Endodermal cell (in vitro differentiated cells): ENCODE measurements around the gene PDZRN4. TPM values are rescaled to one million over a fixed set of nuclear protein-coding genes. Genes with fewer than 3 reads are reported as not detected.

Experiments used
- DNase-seq: peaks from one replicate; pipeline ENCODE4 v3.0.0-alpha.2; 2017
- H3K27ac ChIP-seq: 2 replicates; pipeline ENCODE4 v1.5.1; 2013; ENCODE audit warnings: mild to moderate bottlenecking, low read depth, low read length, moderate library complexity
- H3K27me3 ChIP-seq: 2 replicates; pipeline ENCODE4 v1.6.1; 2013; ENCODE audit warnings: mild to moderate bottlenecking, low read length, moderate library complexity; ENCODE audit not compliant: insufficient read depth, control insufficient read depth, poor library complexity, severe bottlenecking
- H3K36me3 ChIP-seq: 2 replicates; pipeline ENCODE4 v1.7.0; 2013; ENCODE audit warnings: mild to moderate bottlenecking, low read length, moderate library complexity; ENCODE audit not compliant: control insufficient read depth, insufficient read depth
- H3K4me1 ChIP-seq: one replicate; pipeline ENCODE4 v1.7.0; 2013; ENCODE audit warnings: low read length; ENCODE audit not compliant: control insufficient read depth, insufficient read depth
- H3K4me3 ChIP-seq: 2 replicates; pipeline ENCODE4 v1.5.1; 2013; ENCODE audit warnings: mild to moderate bottlenecking, low read length, moderate library complexity
- H3K9ac ChIP-seq: 2 replicates; pipeline ENCODE4 v1.6.1; 2013; ENCODE audit warnings: mild to moderate bottlenecking, low read length, moderate library complexity; ENCODE audit not compliant: poor library complexity, severe bottlenecking; ENCODE audit errors: extremely low read depth
- H3K9me3 ChIP-seq: 2 replicates; pipeline ENCODE4 v1.6.1; 2013; ENCODE audit warnings: mild to moderate bottlenecking, low read length, moderate library complexity; ENCODE audit not compliant: control insufficient read depth
- H3K27ac Mint-ChIP-seq: 2 replicates; pipeline ENCODE4 v1.8.0; 2020; ENCODE audit warnings: mixed read lengths
- H3K27me3 Mint-ChIP-seq: 2 replicates; pipeline ENCODE4 v1.8.0; 2021; ENCODE audit warnings: mild to moderate bottlenecking, mixed read lengths; ENCODE audit not compliant: insufficient read depth
- H3K36me3 Mint-ChIP-seq: 2 replicates; pipeline ENCODE4 v1.8.0; 2020; ENCODE audit warnings: low read depth, mixed read lengths
- H3K4me1 Mint-ChIP-seq: 2 replicates; pipeline ENCODE4 v1.8.0; 2020; ENCODE audit warnings: mixed read lengths
- H3K4me3 Mint-ChIP-seq: 2 replicates; pipeline ENCODE4 v1.8.0; 2020; ENCODE audit warnings: mild to moderate bottlenecking, moderate library complexity, mixed read lengths
- H3K9me3 Mint-ChIP-seq: 2 replicates; pipeline ENCODE4 v1.8.0; 2020; ENCODE audit warnings: mild to moderate bottlenecking, mixed read lengths
- CTCF ChIP-seq: fragments of 200-600 bp; sonication (generic); conservative IDR thresholded peaks from 2 replicates; pipeline ENCODE4 v1.5.0; 2021; ENCODE audit warnings: antibody characterized with exemption, mild to moderate bottlenecking
- WGBS, 2 experiments: methylation state at CpG; one replicate each; pipeline versions ENCODE4 v1.1.5 to v1.1.7; 2013; ENCODE audit warnings: missing lambda C conversion rate in 2 of 2, mixed read lengths in 1 of 2; ENCODE audit not compliant: insufficient coverage in 1 of 2, insufficient read length in 1 of 2; 5-methylcytosine and 5-hydroxymethylcytosine counted together
- total RNA-seq, 2 donors: library from RNA; stranded (reverse); fragmentation: NEBNext Ultra II Directional in 1 of 2; extraction: Animal tissue kit (Norgen Biotek cat#: 25700) in 1 of 2; gene quantifications; 2 replicates in 1 of 2; 3 replicates in 1 of 2; pipeline ENCODE4 v1.2.1, GENCODE V29; 2021

The PDZRN4 gene
- total RNA-seq, 2 donors from 2014 or later: 1.6 to 1.9 TPM

GRCh38 chr12:41530441-41530840 lies 342.3 kb downstream of the PDZRN4 start:
- no peak for DNase-seq
- H3K9ac ChIP-seq: no peak overlapping the region
- H3K27ac Mint-ChIP-seq: no peak overlapping the region
- H3K36me3 ChIP-seq: no peaks in the 10 kb centered on the region
- H3K27me3 Mint-ChIP-seq: no peaks in the 10 kb centered on the region
- H3K36me3 Mint-ChIP-seq: no peaks in the 10 kb centered on the region
- no peaks in the 10 kb centered on the region for H3K9me3 Mint-ChIP-seq
- no peak for TF ChIP-seq CTCF
- H3K4me3 ChIP-seq: no peak overlapping the region
- H3K4me1 ChIP-seq: no peaks in the 10 kb centered on the region
- H3K27ac ChIP-seq: no peak overlapping the region
- WGBS, 2 experiments: 87 to 89% methylated on average over 3 to 5 of the region's 5 CpGs
- peaks cover 9% of the 10 kb centered on the region for H3K4me1 Mint-ChIP-seq
- no peaks in the 10 kb centered on the region for H3K9me3 ChIP-seq
- no peak overlapping the region for H3K4me3 Mint-ChIP-seq
- no peaks in the 10 kb centered on the region for H3K27me3 ChIP-seq

GRCh38 chr12:41531147-41531829 lies 343.2 kb downstream of the PDZRN4 start:
- WGBS, 2 experiments: 93 to 95% methylated on average over 7 to 13 of the region's 13 CpGs
- H3K36me3 ChIP-seq: no peaks in the 10 kb centered on the region
- no peaks in the 10 kb centered on the region for H3K9me3 ChIP-seq
- DNase-seq: no peak
- no peak overlapping the region for H3K27ac Mint-ChIP-seq
- peaks cover 11% of the 10 kb centered on the region for H3K4me1 Mint-ChIP-seq
- no peaks in the 10 kb centered on the region for H3K9me3 Mint-ChIP-seq
- no peak overlapping the region for H3K4me3 Mint-ChIP-seq
- H3K27me3 ChIP-seq: no peaks in the 10 kb centered on the region
- H3K36me3 Mint-ChIP-seq: no peaks in the 10 kb centered on the region
- H3K4me3 ChIP-seq: no peak overlapping the region
- no peak overlapping the region for H3K9ac ChIP-seq
- no peak for TF ChIP-seq CTCF
- no peaks in the 10 kb centered on the region for H3K27me3 Mint-ChIP-seq
- no peak overlapping the region for H3K27ac ChIP-seq
- no peaks in the 10 kb centered on the region for H3K4me1 ChIP-seq

- Mint-ChIP-seq H3K4me1 (peaks cover 11% of the 10 kb centered on the region), H3K9me3 (no peaks in the 10 kb centered on the region), H3K4me3 (no peak overlapping the region), H3K27me3 (no peaks in the 10 kb centered on the region), H3K27ac (no peak overlapping the region), H3K36me3 (no peaks in the 10 kb centered on the region)
- no peak overlapping the region for H3K9ac ChIP-seq
- no peaks in the 10 kb centered on the region for H3K9me3 ChIP-seq
- no peak overlapping the region for H3K27ac ChIP-seq
- no peak overlapping the region for H3K4me3 ChIP-seq
- DNase-seq: no peak
- 100% methylated on average over 1 of the region's 2 CpGs for WGBS, 2 experiments
- no peaks in the 10 kb centered on the region for H3K36me3 ChIP-seq
- TF ChIP-seq CTCF: no peak
- no peaks in the 10 kb centered on the region for H3K4me1 ChIP-seq
- H3K27me3 ChIP-seq: no peaks in the 10 kb centered on the region
These were observed 344.0 kb downstream of the PDZRN4 start for GRCh38 chr12:41532072-41532471.
